Neutrophil (primary cell): Measurements from ENCODE around the gene PSMD7.

ENCODE experiments used
- H3K27ac ChIP-seq: fragments of 200-600 bp; sonication (generic); 2 replicates; pipeline ENCODE4 v1.5.1; 2016; ENCODE audit warnings: mild to moderate bottlenecking, moderate library complexity
- H3K27me3 ChIP-seq: fragments of 200-600 bp; sonication (generic); 2 replicates; pipeline ENCODE4 v1.6.0; 2016; ENCODE audit warnings: mild to moderate bottlenecking
- H3K36me3 ChIP-seq: fragments of 200-600 bp; sonication (generic); 2 replicates; pipeline ENCODE4 v1.5.1; 2017
- H3K4me1 ChIP-seq, 2 experiments: fragments of 200-600 bp in 1 of 2; sonication (generic) in 1 of 2; 1 replicate in 1 of 2; 2 replicates in 1 of 2; pipeline versions ENCODE4 v1.5.1 to v1.6.1; 2013 to 2016; ENCODE audit warnings: low read depth in 1 of 2, low read length in 1 of 2, mild to moderate bottlenecking in 1 of 2, moderate library complexity in 1 of 2; ENCODE audit not compliant: control insufficient read depth in 1 of 2, insufficient read depth in 1 of 2
- H3K4me3 ChIP-seq, 2 experiments: fragments of 200-600 bp in 1 of 2; sonication (generic) in 1 of 2; 1 replicate in 1 of 2; 2 replicates in 1 of 2; pipeline ENCODE4 v1.5.1; 2013 to 2016; ENCODE audit warnings: low read depth in 1 of 2, low read length in 1 of 2, mild to moderate bottlenecking in 1 of 2, moderate library complexity in 1 of 2
- H3K9me3 ChIP-seq: fragments of 200-600 bp; sonication (generic); 2 replicates; pipeline ENCODE4 v1.5.1; 2016
- TF ChIP-seq, protein P1 (sequence below): fragments of 200-600 bp; sonication (generic); IDR thresholded peaks from 2 replicates; pipeline ENCODE4 v1.5.1; 2016; ENCODE audit warnings: antibody characterized with exemption

Gene PSMD7

DNA sequence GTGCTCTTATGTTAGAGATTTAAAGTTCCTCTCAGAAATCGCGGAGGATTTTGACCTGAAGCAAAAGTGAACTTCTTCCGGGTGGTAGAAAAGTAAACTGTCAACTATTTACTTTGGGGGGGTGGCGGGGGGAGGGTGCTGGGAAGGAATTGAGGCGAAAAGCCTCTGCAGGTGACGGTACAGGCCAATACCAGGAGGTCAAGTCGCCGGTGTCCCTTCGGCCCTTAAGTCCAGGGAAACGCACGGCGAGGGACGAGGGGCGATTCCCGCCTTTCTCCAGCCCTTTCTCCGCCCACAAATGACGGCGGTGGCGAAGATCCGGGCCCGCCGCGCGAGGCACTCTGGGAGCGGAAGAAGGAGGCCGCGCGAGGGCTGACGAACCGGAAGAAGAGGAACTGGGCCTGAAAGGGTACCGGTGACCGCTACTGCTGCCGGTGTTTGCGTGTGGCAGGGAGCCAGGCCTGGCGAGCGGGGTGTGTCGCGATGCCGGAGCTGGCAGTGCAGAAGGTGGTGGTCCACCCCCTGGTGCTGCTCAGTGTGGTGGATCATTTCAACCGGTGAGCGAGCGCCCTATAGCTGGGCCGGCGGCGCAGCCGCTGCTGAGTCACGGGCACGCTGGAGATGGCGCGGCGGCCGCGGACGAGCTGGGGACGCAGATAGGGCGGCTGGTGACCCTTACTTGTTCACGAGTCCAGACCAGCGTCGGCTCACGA lies at the start of gene PSMD7:
Gene PSMD7, plus strand, starts transcription at position 383 of the 713 bp plus-strand sequence. Its CDS starts 101 bp downstream, at position 484.
- Histone ChIP-seq H3K4me1 (peaks cover 26 to 33% of the 10 kb centered on the region in 2 experiments), H3K4me3 (peak within 1 kb of the TSS; percentile 93 to 96), H3K27me3 (no peaks in the 10 kb centered on the region), H3K27ac (peak within 1 kb of the TSS; percentile 96), H3K36me3 (peaks cover 31% of the 10 kb centered on the region), H3K9me3 (no peaks in the 10 kb centered on the region)
- TF ChIP-seq, protein P1, sequence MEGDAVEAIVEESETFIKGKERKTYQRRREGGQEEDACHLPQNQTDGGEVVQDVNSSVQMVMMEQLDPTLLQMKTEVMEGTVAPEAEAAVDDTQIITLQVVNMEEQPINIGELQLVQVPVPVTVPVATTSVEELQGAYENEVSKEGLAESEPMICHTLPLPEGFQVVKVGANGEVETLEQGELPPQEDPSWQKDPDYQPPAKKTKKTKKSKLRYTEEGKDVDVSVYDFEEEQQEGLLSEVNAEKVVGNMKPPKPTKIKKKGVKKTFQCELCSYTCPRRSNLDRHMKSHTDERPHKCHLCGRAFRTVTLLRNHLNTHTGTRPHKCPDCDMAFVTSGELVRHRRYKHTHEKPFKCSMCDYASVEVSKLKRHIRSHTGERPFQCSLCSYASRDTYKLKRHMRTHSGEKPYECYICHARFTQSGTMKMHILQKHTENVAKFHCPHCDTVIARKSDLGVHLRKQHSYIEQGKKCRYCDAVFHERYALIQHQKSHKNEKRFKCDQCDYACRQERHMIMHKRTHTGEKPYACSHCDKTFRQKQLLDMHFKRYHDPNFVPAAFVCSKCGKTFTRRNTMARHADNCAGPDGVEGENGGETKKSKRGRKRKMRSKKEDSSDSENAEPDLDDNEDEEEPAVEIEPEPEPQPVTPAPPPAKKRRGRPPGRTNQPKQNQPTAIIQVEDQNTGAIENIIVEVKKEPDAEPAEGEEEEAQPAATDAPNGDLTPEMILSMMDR: peak; percentile 9

DNA sequence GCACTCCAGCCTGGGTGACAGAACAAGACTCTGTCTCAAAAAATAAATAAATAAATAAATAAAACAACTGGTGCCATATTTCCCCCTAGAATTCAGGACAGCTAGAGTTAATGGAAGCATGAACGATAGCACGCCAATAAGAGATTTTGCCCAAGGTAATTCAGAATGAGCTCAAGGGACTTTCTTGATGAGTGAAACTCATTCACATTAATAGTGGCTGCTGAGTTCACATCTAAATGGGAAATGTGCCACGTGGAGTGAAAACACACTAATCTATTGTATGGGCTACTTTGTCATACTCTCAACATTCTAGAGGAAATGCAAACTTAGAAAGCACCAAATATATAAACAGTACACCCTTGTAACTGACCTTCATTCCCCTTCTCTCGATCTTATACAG lies 47.4 kb upstream of the PSMD7 start:
- TF ChIP-seq, protein P1: no peak
- H3K9me3 ChIP-seq: no peaks in the 10 kb centered on the region
- no peak overlapping the region for H3K4me3 ChIP-seq
- no peaks in the 10 kb centered on the region for H3K36me3 ChIP-seq
- no peaks in the 10 kb centered on the region for H3K4me1 ChIP-seq
- no peak overlapping the region for H3K27ac ChIP-seq
- peaks cover 12% of the 10 kb centered on the region for H3K27me3 ChIP-seq

- H3K36me3 ChIP-seq: no peaks in the 10 kb centered on the region
- no peak overlapping the region for H3K27ac ChIP-seq
- no peaks in the 10 kb centered on the region for H3K9me3 ChIP-seq
- no peak overlapping the region for H3K4me3 ChIP-seq
- H3K4me1 ChIP-seq: no peaks in the 10 kb centered on the region
- peaks cover 10% of the 10 kb centered on the region for H3K27me3 ChIP-seq
- TF ChIP-seq, protein P1: no peak
These were observed 46.8 kb upstream of the PSMD7 start for GRCh38 chr16:74249846-74250245.

GRCh38 chr16:74252329-74252728 lies 44.3 kb upstream of the PSMD7 start:
- TF ChIP-seq, protein P1: no peak
- H3K27me3 ChIP-seq: peaks cover 10% of the 10 kb centered on the region
- H3K27ac ChIP-seq: no peak overlapping the region
- H3K4me3 ChIP-seq: no peak overlapping the region
- no peaks in the 10 kb centered on the region for H3K4me1 ChIP-seq
- H3K36me3 ChIP-seq: no peaks in the 10 kb centered on the region
- H3K9me3 ChIP-seq: no peaks in the 10 kb centered on the region

DNA sequence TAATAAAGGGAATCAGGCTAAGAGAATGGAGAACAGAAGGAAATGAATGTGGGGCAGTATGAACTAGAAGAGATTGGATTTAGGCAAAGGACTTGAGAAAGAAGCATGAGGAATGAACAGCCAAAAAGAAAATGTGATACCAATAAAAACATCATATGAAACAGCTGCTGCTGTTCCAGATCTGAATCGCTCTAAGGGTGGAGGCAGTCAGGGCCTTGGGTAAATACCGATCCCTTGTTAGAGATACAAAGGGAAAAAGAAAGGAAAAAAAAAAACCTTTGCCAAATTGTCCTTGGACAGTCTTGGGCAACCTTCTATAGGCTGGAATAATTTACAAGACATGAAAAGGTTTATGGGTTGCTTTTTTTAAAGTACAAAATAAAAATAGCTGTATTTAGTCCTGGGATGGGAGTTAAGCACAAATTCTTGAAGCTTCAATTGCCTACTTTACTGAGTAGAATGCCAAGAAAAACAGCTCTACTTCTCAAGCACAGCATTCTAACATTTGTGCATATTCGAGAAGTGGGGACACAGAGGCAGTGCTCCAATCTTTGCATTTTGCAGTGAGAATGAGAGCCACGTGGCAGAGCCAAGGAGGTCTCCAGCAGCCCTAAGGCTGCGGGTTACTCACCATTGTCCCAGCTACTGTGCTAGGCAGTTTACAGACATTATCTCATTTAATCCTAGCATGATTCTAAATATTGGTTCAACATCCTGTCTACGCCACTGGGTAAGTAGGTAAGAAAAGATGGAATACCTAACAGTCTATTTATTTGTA lies 43.3 kb upstream of the PSMD7 start:
- H3K27me3 ChIP-seq: peaks cover 3% of the 10 kb centered on the region

More for the DNA sequence above, 43.3 kb upstream of the PSMD7 start:
- H3K9me3 ChIP-seq: no peaks in the 10 kb centered on the region
- no peaks in the 10 kb centered on the region for H3K4me1 ChIP-seq
- TF ChIP-seq, protein P1: no peak
- H3K4me3 ChIP-seq: no peak overlapping the region
- no peak overlapping the region for H3K27ac ChIP-seq
- no peaks in the 10 kb centered on the region for H3K36me3 ChIP-seq
